AG08395 (cell line): ENCODE data around the gene AHCTF1.
"Not testable (repeated sequence)": the region's sequence is repeated elsewhere in the genome, so short reads cannot be mapped to it uniquely, and the experiment has no call there.

ENCODE experiments used
- DNase-seq: peaks from one replicate; pipeline ENCODE4 v3.0.0; 2012; ENCODE audit warnings: mixed read lengths, low spot score

The AHCTF1 gene

DNA sequence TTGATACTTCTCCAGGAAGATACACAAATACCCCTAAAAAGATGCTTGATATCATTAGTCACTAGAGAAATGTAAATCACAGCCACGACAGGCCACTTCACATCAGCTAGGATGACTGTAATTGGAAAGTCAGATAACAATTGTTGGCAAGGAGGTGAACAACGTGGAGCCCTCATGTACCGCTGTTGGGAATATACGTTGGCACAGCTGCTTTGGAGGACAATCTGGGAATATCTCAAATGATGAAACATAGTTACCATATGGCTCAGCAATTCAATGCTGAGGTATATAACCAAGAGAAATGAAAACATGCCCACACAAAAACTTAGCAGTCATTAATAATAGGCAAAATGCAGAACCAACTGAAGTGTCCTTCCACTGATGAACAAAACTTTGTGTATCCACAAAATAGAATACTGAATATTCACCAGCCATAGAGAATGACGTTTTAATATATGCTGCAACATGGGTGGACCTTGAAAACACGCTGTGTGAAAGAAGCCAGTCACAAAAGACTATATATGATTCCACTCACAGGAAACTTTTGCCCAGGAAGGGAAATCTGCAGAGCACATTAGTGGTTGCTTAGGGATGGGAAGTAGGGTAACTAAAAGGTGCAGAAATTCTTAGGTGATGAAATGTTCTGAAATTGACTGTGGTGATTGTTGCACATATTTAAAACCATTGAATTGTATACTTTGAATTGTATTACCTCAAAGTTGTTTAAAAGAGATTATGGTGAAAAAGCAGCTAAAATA, 95.4 kb downstream of the AHCTF1 start:
- DNase-seq: no peak

DNA sequence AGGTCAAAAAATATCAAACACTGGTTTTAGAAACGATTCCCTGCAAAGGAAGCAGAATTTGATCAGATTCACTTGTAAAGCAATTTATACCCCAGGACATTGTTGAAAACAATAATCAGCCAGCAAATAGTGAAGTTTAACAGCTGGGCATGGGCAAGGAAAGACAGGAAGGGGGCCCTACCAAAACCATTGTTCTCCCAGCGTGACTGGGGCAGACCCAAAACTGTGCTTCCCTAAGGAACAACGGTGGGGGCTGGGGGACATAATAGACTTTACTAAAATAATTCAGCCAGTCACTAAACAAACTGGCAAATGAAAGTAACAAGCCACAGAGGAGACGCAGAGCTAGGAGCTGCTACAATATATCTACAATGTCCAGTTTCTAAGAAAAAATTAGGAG, 100.2 kb downstream of the AHCTF1 start:
- DNase-seq: no peak

DNA sequence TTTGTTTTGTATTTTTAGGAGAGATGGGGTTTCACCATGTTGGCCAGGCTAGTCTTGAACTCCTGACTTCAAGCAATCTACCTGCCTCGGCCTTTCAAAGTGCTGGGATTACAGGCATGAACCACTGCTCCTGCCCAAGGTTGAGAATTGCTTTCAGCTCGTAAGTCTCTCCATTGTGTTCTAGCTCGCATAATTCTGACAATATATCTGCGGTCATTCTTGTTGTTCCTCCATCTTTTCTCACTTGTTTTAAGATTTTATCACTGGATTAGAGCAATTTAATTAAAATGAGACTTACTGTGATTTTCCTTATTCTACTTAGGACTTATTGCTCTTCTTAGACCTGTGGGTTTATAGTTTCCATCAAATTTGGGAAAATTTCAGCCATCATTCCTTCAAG, 102.9 kb downstream of the AHCTF1 start:
- DNase-seq: no peak

DNA sequence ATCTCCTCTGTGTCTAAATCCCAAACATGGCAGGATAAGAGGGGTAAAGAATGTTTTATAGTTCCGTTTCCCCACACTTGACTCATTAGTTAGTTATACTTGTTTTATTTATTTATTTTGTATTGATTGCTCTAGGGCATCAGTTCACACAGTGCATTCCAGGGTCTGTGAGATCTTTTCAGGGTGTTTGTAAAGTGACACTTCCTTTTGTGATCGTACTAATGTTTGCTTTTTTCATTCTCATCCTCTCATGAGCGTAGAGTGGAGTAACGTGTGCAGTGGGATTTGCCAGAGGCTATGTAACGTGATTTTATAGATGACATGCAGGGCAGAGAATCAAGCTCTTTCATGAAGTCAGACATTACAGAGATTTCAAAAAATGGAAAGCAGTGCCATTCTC, 104.4 kb downstream of the AHCTF1 start:
- no peak for DNase-seq

DNA sequence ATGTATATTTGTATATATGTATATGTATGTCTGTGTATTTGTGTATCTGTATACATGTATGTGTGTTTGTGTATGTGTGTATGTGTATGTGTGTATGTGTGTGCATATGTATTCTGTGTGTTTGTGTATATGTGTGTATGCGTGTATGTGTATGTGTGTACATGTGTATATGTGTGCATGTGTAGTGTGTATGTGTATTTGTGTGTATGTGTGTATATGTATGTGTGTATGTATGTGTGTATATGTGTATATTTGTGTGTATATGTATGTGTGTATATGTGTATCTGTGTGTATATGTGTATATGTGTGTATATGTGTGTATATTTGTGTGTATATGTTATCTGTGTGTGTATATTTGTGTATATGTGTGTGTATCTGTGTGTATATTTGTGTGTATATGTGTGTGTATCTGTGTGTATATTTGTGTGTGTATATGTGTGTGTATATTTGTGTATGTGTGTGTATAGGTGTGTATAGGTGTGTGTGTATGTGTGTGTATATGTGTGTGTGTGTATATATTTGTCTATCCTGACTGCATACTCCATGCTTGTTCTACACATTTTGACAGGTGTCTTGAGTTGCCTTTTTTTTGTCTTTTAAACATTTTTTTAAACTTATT, 106.1 kb downstream of the AHCTF1 start:
- DNase-seq: no peak

DNA sequence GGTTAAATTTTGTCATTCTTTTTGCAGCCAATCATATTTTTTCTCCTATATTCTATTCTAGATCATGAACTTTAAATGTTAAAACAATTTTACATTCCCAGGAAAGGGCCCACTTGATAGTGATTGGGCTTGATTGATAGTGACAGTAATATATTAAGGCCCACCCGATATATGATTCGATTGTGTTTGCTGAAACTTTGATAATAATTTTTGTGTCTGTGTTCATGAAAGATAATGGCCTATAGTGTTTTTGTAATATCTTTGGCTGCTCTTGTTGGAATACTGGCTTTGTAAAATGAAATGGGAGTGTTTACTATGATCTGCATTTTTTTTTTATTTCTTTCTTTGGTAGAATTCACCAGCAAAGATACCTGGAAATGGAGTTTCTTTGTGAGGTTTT, 107.2 kb downstream of the AHCTF1 start:
- no peak for DNase-seq

DNA sequence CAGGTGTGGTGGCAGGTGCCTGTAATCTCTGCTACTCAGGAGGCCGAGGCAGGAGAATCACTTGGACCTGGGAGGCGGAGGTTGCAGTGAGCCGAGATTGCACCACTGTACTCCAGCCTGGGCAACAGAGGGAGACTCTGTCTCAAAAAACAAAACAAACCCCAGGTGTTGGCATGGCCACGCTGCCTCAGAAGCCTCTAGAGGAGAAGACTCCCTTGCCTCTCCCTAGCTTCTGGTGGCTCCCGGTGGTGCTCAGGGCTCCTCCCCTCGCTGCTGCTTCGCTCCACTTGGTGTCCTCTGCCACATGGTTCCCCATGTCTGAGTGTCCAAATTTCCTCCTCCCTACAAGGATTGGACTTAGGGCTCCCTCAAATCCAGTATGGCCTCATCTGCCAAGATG, 109.6 kb downstream of the AHCTF1 start:
- DNase-seq: not testable (repeated sequence)

DNA sequence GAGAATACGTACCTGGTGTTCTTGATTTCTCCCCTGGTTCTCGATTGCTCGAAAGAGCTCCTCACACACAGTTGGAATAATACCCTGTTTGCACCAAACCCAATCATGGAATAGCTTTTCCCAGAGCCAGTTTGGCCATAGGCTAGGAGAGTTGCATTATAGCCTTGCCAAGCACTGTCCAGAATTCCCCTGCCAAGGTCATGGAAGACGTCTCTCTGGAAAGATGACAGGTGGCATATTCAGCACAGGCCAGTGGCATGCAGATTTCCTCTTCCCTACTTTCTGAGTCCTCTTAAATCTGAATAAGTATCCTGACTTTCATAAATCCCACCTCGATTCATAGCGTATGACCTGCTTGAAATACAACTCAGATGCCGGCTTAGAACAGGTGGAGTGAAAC, 111.1 kb downstream of the AHCTF1 start:
- DNase-seq: no peak

DNA sequence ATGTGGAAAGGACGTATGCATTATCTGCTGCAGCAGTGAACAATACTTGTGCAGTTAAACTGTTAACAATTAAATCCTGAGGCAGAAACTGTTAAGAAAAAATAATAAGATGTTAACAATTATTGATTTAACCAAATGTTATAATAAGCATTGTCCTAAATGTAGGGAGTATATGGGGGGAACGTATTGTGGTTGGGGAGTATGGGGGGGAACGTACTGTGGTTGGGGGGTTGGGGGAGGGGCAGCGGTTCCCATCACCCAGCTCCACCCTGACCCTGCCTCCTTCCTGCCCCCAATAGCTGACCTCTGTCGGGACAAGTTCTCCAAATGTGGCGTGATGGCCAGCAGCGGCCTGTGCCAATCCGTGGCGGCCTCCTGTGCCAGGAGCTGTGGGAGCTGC, 114.0 kb downstream of the AHCTF1 start:
- DNase-seq: peak; percentile 78

DNA sequence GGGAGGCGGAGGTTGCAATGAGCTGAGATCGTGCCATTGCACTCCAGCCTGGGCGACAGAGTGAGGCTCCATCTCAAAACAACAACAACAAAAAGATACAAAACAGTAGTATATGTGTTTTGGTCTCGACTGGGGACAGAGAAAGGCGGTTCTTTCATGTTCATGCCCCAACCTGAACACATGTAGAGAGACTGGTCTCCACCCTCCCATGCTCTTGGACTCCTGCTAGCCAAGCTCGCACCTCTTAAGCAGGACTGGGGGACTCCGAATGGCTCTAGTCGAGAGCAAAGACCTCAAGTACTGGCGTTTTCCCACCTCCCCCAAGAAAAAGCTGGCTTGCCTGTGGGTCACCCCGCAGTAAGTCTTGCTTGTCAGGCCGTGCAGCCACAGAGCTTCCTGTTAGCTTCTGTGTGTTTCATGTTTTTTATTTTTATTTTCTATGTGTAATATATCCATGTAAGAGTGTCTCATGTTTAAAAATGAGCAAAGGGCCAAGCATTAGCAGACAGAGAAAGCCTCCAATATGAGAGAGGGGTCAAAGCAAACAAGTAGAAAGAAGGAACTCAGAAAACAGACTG, 116.0 kb downstream of the AHCTF1 start:
- DNase-seq: no peak

DNA sequence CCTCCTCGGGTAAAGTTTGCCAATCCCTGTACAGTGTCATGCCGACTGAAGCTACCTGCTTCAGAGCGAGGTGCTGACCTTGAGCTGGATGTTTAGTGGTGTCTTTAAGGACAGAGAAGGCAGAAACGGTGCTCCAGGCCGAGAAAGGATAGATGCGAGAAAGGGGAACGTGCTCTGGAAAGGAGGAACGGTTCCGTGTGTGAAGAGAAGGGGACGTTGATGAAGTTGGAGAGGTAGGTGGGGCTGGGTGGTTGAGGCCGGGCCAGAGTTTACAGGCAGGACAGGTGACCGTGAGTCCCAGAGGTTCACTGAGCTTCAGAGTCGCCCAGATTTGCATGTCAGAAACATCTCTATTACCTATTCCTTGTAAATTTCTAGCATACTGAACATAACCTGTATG, 116.9 kb downstream of the AHCTF1 start:
- no peak for DNase-seq

DNA sequence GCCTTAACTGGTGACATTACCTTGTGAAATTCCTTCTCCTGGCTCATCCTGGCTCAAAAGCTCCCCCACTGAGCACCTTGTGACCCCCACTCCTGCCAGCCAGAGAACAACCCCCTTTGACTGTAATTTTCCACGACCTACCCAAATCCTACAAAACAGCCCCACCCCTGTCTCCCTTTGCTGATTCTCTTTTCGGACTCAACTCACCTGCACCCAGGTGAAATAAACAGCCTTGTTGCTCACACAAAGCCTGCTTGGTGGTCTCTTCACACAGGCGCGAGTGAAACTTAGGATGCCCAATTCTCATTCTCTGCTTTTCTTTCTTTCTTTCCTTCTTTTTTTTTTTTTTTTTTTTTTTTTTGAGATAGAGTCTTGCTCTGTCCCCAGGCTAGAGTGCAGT, 118.4 kb downstream of the AHCTF1 start:
- not testable (repeated sequence) for DNase-seq

DNA sequence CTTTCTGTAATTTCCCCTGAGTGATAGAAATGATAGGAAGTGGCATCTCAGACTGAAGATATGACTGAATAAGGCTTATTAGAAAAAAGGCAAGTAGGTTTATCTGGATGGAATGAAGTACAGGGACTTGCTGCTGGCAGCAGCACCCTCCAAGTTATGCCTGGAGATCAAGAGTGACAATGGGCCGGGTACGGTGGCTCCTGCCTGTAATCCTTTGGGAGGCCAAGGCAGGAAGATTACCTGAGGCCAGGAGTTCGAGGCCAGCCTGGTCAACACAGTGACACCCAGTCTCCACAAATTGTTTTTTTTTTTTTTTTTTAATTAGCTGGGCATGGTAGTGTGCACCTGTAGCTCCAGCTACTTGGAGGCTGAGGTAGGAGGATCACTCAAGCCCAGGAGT, 119.8 kb downstream of the AHCTF1 start:
- no peak for DNase-seq

DNA sequence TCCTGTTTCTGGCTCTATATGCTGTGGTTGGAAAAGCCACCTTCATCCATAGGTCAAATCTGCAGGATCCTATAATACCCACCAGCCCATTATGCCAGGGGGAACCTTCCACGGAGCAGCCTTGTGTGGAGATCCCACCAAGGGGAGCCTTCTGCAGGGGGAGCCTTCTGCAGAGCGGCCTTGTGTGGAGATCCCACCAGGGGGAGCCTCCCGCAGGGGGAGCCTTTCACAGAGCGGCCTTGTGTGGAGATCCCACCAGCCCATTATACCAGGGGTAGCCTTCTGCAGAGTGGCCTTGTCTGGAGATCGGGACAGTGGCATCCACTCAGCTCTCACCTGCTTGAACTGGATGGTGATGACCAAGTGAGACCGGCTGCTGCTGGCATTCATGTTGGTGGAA, 122.3 kb downstream of the AHCTF1 start:
- DNase-seq: no peak

DNA sequence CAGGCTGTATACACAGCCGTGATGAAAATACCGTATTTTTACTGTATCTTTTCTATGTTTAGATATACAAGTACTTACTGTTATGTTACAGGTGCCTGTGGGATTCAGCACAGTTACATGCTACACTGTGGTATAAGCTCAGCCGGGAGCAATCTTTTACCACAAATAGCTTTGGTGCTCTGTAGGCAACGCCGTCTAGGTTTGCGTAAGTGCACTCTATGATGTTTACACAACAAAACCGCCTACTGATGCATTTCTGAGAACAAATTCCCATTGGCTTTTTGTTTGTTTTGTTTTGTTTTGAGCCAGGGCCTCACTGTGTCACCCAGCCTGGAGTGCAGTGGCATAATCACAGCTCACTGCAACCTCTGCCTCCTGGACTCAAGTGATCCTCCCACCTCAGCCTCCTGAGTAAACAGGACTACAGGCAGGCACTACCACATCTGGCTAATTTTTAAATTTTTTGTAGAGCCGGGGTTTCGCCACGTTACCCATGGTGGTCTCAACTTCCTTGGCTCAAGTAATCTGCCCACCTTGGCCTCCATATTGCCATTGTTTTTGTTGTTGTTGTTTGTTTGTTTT, 126.5 kb downstream of the AHCTF1 start:
- DNase-seq: no peak

DNA sequence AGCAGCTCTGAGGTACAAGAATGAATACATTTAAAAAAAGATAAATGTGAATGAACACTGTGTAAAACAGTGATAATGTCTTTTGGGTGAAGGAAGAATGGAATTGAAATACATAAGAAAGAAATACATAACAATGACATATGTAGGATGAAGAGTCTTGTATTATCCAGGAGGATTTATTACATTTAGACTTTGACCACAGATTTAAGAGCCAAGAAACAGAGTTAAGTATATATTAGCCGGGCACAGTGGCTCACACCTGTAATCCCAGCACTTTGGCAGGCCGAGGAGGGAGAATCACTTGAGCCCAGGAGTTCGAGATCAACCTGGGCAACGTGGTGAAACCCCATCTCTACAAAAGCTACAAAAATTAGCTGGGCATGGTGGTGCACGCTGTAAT, 127.9 kb downstream of the AHCTF1 start:
- DNase-seq: no peak

DNA sequence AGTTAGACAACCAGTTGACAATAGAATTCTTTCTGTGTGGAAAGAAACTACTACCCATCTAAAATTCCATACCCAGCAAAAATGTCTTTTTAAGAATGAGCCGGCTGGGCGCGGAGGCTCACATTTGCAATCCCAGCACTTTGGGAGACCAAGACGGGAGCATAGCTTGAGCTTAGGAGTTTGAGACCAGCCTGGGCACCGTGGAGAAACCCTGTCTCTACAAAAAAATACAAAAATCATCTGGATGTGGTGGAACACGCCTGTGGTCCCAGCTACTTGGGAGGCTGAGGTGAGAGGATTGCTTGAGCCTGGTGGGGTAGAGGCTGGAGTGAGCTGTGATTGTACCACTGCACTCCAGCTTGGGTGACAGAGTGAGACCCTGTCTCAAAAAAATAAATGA, 128.4 kb downstream of the AHCTF1 start:
- no peak for DNase-seq

DNA sequence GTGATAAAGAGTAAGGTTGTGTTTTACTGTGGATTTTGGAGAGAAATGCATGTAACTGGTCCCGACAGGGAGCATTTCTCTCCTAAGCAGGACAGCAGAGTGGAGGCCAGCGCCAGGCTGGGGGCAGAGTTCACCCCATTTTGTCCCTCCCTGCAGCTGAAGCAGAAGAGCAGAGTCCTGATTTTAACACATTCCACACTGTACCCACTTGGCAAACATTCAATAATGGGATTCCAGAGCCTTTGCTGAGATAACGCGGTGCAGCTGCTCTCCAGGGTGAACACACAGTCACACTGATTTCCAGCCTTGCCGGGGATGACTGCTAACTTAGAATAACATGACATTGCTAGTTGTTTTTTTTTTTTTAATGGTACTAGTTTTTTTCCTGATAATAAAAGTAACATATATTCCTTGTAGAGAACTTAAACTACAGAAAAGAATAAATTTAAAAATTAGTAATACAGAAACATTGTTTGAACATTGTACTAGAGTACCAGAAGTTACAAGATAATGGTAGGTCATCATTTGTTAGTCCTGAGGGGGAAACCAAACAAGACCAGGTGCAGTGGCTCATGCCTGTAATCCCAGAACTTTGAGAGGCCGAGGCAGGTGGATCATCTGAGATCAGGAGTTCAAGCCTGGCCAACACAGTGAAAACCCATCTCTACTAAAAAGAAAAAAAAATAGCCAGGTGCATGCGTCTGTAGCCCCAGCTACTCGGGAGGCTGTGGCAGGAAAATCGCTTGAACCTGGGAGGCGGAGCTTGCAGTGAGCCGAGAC, 130.3 kb downstream of the AHCTF1 start:
- DNase-seq: no peak

DNA sequence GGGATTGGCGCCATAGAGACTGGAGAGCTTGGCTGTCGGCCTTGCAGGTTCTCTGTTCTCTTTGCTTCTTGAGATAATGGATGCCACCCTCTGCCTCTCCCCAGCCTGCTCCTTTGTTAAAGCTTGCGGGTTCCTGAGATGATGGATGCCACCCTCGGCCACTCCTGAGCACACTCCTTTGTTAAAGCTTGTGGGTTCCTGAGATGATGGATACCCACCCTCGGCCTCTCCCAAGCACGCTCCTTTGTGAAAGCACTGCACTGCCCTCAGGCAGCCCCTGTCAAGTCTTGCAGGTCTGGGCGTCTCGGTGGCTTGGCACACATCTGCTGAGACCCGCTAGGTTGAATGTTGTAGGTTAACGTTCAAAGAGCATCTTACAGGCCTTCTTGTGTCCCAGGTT, 131.0 kb downstream of the AHCTF1 start:
- DNase-seq: no peak

DNA sequence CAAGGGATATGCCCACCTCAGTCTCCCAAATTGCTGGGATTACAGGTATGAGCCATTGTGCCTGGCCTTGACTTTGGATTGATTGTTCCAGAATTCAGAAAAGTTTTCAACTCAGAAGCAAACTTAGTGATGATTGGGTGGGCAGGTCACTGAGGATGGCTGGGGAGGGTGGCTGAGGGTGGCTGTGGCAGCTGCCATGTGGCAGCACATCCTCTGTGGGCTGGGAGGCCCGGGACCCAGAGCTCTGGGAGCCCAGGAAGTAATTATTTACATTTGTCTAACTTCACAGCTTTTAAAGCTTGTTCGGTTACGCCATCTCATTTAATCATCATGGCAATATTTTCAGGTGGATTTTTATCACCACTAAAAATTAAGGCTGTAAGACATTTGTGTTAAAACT, 131.4 kb downstream of the AHCTF1 start:
- DNase-seq: no peak

DNA sequence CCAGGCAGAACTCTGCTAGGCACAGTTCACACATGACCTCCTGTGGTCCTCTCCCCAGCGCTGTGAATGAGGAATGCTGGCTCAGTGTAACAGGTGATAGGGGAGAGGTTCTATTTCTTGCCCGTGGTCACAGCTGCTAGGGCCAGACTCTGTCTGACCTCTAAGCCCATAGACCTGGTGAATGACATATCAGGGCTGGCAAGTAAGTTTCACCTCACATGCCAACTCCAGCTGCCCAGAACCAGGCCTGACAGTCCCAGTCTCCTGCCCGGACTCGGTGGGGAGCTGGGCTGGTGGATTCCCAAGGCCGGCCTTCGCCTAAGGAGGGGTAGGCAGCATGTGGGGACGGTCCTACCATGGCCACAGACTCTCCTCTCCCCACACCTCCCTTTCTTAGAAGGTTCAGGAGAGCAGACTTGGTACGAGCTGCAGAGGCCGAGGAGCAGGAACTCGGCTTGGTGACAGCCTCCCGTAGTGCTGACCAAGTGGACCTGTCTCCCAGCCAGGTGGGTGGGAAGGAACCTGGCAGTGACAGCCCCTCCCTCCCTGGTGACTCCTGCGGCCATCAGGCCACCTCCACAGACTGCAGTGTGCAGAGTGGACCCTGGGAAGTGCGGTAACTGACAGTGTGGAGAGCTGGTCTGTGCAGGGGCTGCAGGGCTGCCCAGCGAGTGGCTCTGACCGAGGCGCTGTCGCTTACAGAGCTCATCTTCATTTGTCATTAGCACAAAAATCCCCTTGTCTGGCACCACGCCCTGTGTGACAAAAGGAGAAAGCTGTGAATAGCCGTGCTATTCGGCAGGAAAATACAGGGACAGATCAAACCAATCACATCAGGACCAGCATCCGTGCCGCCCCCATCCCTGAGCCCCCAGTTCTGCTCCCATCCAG, 132.9 kb downstream of the AHCTF1 start:
- no peak for DNase-seq

DNA sequence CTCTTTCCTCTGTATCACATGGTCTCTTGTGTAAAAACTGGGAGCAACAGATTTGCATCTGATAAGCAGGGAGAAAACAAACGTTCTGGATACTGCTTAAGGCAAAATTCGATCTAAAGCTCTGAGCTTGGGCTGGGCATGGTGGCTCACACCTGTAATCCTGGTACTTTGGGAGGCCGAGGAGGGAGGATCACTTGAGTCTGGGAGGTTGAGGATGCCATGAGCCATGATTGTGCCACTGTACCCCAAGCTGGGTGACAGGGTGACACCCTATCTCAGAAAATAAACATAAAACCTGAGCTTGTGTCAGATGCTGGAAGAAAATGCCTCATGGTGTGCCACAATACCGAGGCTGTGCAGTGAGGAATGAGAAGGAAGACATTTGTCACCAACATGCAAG, 133.6 kb downstream of the AHCTF1 start:
- DNase-seq: no peak
